Dedifferentiated amniotic fluid mesenchymal stem cell (primary cell): ENCODE results near the gene TNFSF13B.
"Not testable (repeated sequence)": the region's sequence is repeated elsewhere in the genome, so short reads cannot be mapped to it uniquely, and the experiment has no call there.

Source experiments
- DNase-seq: peaks from one replicate; pipeline ENCODE4 v3.0.0-alpha.2; 2016; ENCODE audit errors: extremely low spot score

Gene TNFSF13B

DNA sequence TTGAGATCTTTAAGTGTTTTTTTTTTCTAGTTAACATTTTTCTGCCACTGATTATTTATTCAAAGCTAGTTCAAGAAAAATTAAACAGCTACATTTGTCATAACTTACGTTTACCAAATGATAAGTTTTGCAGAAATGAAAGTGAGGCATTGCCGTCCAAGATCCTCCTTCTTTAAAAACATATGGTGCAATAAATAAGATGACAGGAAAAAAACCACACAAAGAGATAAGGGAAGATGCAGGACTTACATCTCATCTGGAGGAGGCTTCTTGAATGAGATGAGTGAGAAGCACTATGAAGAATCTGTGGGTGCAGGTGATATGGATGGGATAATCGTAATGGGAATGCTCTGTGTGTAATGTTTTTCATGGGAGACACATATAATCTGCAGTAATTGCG, 12.4 kb downstream of the TNFSF13B start:
- no peak for DNase-seq

DNA sequence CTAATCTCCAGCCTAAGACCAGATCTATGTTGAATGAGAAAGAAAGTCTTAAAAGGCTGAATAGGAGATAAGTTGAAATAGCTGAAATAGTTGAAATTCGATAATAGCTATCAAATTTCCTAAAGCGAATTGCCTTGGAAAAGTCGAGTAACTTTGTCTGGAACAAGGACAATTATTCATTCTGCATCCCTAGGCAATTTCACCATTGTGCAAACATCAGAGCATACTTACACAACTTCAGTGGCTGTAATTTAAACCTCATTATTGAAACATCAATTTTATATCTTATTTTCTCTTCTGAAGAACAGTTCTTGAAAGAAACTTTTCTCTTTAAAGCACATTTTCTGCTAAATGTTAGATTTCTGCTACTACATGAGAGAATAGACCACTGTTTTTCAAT, 13.6 kb downstream of the TNFSF13B start:
- DNase-seq, result no peak

DNA sequence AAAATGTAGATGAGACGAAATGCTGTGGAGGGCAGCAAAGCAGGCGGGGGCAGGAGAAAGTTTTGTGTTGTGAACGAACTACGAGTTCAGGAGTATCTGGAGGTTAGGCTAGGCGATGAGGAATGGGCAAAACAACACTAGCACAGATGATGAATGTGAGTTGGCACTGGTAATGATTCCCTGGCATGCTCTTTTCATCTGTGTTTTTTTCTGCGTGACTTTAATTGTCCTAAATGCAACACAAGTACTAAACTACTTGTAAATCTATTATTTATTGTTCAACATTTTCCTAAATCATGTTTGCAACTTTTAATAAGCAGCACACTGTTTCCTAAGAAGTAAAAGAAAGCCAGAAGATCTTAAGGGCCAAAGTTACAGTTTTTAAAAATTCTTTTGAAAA, 19.2 kb downstream of the TNFSF13B start:
- no peak for DNase-seq

DNA sequence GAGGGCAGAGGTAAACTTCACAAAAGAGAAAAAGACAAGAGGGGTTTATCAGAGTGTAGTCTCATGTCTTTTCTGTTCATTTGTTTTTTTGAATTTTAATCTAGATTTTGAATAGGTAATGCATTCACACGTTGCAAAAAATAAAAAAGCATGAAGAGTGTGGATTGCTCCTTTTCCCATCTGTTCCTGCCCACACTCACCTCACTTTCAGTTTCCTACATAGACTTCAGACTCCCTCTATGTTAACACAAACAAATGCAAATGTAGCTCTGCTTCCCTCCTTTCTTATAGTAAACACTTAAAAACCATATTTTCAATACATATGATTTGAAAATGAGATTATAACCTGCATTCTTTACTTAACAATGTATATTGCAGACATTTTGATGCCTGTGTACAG, 20.3 kb downstream of the TNFSF13B start:
- no peak for DNase-seq

DNA sequence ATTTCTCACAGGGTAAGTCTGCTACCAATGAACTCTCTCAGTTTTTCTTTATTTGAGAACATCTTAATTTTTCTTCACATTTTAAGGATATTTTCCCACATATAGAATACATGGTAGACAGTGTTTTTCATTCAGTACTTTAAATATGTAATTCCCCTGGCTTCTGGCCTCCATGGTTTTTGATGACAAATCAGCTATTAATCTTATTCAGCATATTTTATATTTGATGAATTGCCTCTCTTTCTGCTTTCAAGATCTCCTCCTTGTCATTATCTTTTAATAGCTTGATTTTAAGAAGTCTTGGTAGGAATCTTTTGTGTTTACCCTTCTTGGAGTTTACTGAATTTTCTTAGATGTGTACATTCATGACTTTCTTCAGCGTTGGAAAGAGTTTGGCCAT, 27.6 kb downstream of the TNFSF13B start:
- no peak for DNase-seq

DNA sequence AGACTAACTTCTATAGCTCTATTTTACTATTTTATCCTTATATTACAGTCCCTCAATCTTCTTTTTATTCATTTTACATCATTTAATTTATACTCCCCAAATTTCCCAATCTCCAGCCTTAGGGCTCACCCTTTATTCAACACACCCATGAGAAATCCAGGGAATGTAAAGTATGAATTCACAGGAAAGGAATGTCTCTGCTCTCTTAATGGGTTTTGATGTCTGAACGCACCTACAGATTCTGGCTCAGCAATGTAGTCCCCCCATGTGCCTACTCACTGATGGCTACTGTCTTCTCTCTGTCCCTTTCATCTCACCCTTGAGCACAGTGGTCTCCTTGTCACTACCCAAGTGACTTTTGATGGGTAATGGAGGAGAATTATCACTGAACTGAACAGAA, 32.8 kb downstream of the TNFSF13B start:
- no peak for DNase-seq

DNA sequence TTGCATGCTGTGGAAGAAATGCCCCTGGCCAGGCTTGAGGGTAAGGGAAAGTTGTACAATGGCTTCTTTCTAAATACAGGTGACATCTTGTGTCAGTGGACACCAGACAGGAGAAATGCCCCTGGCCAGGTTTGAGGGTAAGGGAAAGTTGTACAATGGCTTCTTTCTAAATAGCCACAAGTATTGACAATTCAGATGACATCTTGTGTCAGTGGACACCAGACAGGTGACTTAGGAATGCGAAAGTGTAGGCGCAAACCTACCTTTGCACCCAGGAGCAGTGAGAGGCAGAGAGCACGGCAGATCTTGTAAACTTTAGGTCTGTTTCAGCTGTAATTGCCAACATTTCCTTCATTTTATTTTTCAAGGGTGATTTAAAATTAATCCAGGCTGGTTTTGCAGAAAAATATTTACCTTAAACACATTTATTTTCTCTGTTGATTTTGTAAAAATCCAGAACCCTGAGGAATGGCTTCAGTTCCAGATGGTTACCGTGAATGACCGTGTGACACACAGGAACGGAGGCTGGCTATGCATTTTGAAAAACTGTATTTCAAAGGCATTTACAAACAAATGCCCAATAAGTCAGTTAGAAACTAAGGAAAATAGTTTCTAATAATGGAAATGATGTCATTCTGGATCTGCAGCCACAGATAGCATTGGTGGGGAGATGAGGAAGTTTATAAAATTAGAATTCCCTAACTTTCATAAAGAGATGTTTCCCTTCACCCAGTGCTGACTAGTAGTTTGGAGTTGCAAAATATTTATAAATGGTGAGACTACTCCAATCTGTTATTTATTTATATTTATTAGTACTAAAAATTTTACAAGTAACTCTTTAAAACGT, 34.9 kb downstream of the TNFSF13B start:
- no peak for DNase-seq

DNA sequence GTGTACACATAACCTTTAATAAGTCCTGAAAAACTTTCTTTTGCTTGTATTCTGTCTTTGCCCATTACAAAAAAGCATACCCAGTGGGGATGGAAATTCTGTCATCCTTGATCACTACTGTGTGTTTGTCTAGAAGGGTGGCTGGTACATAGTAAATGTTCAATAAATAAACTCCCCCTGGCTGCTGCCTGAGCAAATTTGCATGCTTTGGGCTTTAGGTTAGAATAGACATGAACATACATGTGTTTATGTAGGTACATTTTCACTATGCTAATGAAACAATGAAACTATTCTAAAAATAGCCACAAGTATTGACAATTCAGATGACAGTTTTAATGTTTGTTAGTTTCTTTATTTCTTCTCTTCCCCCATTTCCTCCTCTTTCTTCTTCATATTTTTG, 36.1 kb downstream of the TNFSF13B start:
- DNase-seq, result no peak

DNA sequence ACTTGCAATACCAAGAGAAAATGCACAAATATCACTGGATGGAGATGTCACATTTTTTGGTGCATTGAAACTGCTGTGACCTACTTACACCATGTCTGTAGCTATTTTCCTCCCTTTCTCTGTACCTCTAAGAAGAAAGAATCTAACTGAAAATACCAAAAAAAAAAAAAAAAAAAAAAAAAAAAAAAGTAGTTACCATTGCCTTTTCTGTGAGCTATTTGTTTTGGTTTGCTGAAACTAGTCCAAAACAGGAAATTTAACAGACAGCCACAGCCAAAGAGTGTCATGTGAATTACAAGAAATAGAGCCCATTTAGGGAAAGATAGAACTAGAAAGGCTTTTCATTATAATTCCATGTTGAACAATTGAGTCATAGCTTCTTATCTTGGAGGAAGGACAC, 37.3 kb downstream of the TNFSF13B start:
- no peak for DNase-seq

DNA sequence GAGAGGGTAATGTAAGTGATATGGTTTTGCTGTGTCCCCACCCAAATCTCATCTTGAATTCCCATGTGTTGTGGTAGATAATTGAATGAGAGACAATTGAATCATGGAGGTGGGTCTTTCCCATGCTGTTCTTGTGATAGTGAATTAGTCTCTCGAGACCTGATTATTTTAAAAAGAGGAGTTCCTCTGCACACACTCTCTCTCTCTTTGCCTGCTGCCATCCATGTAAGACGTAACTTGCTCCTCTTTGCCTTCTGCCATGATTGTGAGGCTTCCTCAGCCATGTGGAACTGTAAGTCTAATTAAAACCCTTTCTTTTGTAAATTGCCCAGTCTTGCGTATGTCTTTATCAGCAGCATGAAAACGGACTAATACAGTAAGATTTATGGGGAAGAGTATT, 42.1 kb downstream of the TNFSF13B start:
- DNase-seq, result not testable (repeated sequence)

DNA sequence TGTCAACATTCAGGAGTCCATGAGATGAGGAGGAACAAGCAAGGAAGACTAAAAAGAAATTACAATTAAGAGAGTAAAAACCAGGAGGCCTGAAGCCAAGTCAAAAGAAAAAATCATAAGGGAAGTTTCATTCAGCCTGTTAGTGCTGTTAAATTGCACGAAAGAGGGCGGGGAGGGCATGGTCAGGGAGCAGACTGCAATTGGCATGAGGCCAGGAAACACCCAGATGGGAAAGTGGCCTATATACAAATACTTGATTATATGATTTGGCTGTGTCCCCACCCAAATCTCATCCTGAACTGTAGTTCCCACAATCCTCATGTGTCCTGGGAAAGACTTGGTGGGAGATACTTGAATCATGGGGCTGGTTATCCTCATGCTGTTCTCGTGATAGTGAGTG, 43.9 kb downstream of the TNFSF13B start:
- no peak for DNase-seq

DNA sequence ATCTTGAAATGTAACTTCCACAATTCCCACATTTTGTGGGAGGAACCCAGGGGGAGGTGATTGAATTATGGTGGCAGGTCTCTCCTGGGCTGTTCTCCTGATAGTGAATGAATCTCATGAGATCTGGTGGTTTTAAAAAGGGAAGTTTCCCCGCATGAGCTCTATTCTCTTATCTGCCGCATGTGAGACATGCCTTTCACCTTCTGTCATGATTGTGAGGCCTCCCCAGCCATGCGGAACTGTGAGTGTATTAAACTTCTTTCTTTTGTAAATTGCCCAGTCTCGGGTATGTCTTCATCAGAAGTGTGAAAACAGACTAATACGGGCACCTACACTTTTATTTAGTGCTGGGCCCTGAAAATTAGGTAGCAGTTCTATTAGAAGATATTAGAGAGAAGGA, 45.8 kb downstream of the TNFSF13B start:
- DNase-seq, result no peak

DNA sequence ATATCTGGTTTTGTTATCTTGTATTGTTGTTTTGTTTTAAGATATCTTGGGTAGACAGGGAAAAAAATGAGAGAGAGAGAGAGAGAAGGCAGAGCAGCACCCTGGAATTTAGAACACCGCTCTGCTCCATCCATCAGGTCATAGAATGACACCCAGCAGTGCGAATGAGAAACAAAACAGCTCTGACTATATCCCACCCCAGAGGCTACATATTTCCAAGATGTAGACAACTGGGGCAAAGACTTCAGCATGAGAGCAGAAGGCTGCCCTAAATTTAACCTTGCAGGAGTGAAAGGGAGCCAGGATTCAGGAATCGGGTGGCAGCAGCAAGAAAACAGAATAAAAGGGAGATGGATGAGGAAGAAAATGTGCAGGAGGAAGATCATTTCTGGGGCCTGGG, 46.5 kb downstream of the TNFSF13B start:
- DNase-seq, result no peak

DNA sequence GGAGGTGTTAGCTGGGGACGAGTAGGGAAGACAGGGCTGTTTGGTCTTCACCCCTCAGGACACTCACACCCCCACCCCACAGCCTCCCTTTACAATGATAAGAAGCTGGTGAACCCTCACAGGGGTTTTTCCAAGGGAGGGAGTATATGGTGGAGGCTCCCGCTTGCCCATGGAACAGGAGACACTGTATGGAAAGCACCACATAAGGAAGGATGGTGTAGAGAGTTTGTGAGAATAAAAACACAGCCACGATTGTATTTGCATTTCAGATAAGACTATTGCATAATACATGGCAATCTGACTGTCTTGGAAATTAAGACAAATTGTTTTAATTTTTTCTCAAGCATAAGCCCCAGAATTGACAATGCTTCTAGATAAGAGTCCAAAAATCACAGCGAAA, 46.9 kb downstream of the TNFSF13B start:
- no peak for DNase-seq

DNA sequence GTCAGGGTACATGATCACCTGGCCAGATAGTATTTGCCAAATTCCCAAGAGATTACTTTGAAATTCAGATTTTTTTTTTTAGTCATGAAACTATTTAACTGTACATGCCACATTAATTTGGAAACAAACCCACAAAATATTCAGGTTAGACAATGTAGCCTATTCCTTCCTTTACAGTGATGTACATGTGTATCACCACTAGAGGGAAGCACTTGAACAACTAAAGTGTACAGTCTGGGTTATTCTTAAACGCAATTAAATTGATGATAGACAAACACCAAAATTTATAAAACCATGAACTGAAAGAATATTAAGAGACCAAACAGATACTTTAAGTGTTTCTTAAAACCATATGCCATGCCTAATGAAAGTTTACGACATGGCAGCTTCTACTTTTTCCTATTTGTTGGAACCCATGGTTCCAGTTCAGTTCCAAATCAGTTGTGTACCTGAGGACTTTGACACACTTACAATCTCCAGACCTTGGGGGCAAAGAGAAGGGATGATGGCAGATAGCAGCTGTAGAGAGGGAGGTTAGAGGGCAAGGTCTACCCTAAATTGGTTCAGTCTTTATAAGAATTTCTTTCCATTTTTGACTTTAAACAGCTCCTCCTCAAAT, 52.8 kb downstream of the TNFSF13B start:
- peak; percentile 43 for DNase-seq

DNA sequence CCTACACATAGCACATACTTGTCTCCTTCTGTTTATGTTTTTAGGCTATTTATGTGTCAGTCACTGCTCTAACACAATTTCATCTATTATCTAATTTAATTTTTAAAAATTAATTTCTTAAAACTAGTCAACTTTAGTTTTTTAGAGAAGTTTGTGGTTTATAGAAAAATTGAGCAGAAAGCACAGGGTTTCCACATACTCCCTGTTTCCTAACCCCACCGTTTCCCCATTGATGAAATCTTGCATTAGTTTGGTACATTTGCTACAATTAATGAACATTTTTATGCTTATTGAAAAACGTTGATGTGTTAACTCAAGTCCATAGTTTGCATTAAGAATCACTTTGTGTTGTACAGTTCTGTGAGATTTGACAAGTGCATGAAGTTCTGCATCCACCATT, 53.5 kb downstream of the TNFSF13B start:
- no peak for DNase-seq

DNA sequence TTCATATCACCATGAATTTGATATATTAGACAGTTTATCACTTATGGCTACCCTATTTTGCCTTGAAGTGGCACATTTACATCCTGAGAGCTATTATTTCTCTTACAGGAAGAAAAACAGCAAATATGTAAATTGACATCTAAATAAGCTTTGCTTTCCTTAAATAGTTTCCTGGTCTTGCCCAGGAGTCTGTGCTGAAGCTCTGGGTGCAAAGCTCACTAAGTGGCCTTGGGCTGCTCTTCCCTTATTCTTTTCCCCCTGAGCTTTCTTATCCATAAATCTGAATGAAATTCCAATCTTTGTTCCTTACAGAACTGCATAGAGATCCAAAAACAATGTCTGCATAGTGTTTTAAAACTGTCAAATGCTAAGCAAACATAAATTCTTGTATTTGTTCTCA, 56.3 kb downstream of the TNFSF13B start:
- DNase-seq, result no peak

DNA sequence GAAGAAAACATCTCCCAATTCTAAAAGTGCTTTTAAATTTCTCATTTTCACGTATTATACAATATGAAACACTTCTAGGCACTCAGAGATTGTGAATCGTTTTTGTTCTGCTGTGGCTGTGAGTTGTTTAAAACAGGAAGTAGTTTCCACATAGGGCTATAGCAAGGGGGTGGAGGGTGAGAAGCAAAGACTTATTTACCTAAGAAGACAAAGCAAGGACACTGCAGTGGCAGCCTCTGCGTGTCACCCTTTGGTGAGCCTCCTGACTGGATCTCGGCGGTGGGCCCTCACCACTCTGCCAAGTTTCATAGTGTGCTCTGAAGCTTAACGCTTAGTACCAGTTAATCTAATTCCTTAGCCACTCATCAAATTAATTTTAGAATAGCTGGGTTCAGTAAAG, 56.8 kb downstream of the TNFSF13B start:
- DNase-seq, result no peak

DNA sequence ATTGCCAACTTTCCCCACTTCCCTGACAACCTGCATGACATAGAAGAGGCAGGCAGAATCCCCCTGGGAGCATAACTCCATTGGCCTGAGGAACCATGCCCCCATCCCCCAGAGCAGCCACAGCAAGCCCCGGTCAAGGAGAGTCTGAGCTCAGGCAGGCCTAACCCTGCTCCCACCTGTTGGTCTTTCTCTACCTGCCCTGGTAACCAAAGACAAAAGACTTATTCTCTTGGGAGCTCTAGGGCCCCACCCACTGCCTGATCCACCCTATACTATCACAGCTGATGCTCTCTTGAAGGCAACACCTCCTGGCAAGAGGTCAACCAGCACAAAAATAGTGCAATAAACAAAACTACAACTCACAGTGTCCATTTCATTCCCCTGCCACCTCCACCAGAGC, 59.3 kb downstream of the TNFSF13B start:
- no peak for DNase-seq

DNA sequence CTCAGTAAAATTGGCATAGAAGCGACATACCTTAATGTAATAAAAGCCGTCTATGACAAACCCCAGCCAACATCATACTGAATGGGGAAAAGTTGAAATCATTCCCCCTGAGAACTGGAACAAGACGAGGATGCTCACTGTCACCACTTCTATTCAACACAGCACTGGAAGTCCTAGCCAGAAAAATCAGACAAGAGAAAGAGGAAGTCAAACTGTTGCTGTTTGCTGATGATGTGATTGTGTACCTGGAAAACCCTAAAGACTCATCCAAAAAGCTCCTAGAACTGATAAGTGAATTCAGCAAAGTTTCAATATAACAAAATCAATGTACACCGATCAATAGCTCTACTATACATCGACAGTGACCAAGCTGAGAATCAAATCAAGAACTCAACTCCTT, 63.3 kb downstream of the TNFSF13B start:
- no peak for DNase-seq

DNA sequence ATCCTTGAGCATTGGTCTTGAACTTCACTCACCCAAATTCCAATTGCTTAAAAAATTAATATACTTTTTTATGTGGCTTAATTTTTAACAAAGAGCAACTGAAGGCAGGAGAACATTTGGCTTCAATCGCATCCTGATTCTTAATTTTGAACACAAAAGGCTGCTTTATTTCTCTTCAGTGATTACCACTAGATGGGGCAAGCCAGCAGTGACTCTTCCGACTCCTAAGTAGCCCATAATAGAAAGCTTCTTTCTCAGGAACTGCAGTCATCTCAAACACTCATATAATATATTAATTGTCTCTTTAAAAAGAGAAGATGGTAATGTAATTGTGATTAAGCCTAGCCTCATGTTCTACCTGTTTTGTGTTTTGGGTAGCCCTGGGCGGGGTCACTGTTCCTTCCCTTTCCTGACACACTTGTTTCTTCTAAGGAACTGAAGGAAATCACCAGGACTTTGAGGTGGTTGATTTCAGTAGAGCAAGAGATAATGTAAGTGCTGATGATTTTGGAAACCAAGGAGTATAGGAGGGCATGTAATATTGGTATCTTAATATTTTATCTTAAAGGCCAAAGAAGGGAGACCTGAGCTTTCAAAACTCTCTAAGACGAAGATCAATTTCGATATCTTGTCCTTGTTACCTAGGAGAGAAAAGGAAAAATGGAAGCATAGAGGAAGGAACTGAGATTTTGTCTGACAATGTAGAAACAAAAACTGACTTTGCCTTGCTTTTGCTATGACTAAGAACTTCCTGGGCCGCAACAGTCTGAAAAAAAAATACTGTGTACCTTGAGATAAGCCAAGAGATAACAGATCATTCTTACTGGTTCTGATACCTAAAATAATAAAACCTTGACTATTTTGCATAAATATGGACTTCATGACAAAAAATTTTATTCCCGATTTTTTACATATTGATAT, 73.1 kb downstream of the TNFSF13B start:
- DNase-seq, result peak; percentile 36

DNA sequence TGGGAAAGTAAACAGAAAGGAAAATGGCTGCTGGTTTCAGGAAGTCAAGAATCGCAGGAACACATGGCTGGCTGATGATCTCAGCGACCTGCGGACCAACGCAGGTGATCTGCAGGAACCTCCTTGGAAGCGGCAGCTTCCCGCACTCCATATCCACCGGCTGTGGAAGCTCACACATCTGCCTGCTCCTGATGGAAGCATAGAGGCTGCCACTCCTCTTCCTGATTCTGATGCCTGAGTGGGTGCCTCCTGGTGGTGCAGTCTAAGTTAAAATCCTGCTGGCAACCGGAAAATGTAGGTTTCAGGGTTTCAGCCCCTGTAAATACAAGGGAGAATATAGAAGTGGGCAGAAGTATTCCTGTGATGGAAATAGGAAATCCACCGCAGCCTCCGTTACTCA, 75.5 kb downstream of the TNFSF13B start:
- no peak for DNase-seq

DNA sequence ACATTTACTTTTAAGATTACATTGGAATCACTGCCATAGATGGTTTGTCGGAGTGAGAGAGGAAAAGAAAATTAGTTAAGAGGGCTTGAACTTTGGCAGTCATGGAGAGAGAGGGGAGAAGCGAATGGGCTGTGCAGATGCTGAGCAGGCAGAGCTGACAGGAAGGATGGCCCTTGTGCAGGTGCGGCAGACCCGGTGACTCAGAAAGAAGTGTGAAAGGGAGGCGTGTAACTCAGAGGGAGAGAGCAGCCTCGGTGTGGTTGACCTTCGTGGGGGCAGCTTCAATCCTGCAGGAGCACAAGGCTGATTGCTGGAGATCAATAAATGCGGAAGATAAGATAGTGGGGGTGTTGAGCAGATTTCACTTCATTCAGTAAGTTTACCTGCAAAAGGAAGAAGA, 76.9 kb downstream of the TNFSF13B start:
- DNase-seq, result no peak
